ENCODE results near the gene GZMM.

Gene GZMM

GRCh38 chr19:535017-535835 is 8.6 kb upstream of the GZMM start:
- DNase-seq: no peak

GRCh38 chr19:536031-536880 is 7.6 kb upstream of the GZMM start:
- no peak for DNase-seq

- DNase-seq: no peak
Observed at GRCh38 chr19:536881-537404, 6.9 kb upstream of the GZMM start.

- DNase-seq: no peak
Observed at GRCh38 chr19:538641-539428, 5.0 kb upstream of the GZMM start.

- DNase-seq: no peak
Observed at GRCh38 chr19:539429-540030, 4.3 kb upstream of the GZMM start.

- DNase-seq: no peak
Observed at GRCh38 chr19:540867-541637, 2.8 kb upstream of the GZMM start.

- DNase-seq: no peak
Observed at GRCh38 chr19:541699-542098, 2.2 kb upstream of the GZMM start.

- DNase-seq: no peak
Observed at GRCh38 chr19:542173-542866, 1.5 kb upstream of the GZMM start.

- no peak for DNase-seq
Observed at GRCh38 chr19:547117-547516, 3.3 kb downstream of the GZMM start.

- DNase-seq: no peak
Observed at GRCh38 chr19:547836-548720, 4.2 kb downstream of the GZMM start.

GRCh38 chr19:548886-549830 is 5.3 kb downstream of the GZMM start:
- DNase-seq: no peak

- DNase-seq: no peak
Observed at GRCh38 chr19:554817-555216, 11.0 kb downstream of the GZMM start.

- DNase-seq: no peak
Observed at GRCh38 chr19:555474-555808, 11.6 kb downstream of the GZMM start.

- DNase-seq: no peak
Observed at GRCh38 chr19:556611-557382, 12.9 kb downstream of the GZMM start.

GRCh38 chr19:558770-559439 is 15.1 kb downstream of the GZMM start:
- no peak for DNase-seq

GRCh38 chr19:560121-560520 is 16.3 kb downstream of the GZMM start:
- DNase-seq: no peak

- no peak for DNase-seq
Observed at GRCh38 chr19:566403-566802, 22.6 kb downstream of the GZMM start.

GRCh38 chr19:566844-567243 is 23.0 kb downstream of the GZMM start:
- no peak for DNase-seq

Measured in COR-L47 (cell line).